Vagina (tissue), 2 donors: ENCODE data around the gene WFDC9. TPM values are rescaled to one million over a fixed set of nuclear protein-coding genes. Genes with fewer than 3 reads are reported as not detected.

Source experiments
- DNase-seq, 2 donors: peaks; one replicate each; pipeline ENCODE4 v3.0.0-alpha.2; 2017; ENCODE audit errors: extremely low spot score in 2 of 2
- H3K27ac ChIP-seq: fragments of 200-600 bp; sonication (generic); one replicate; pipeline ENCODE4 v1.5.1; 2019
- H3K27me3 ChIP-seq: fragments of 200-600 bp; sonication (generic); one replicate; pipeline ENCODE4 v1.5.1; 2019
- H3K36me3 ChIP-seq, 2 donors: fragments of 200-600 bp; sonication (generic); one replicate each; pipeline ENCODE4 v1.5.1; 2017 to 2019
- H3K4me1 ChIP-seq: fragments of 200-600 bp; sonication (generic); one replicate; pipeline ENCODE4 v1.5.1; 2019
- H3K4me3 ChIP-seq, 2 donors: fragments of 200-600 bp; sonication (generic); 1 replicate in 1 of 2; 2 replicates in 1 of 2; pipeline ENCODE4 v1.5.1; 2016 to 2019
- H3K9me3 ChIP-seq: fragments of 200-600 bp; sonication (generic); one replicate; pipeline ENCODE4 v1.5.1; 2019
- POLR2A ChIP-seq, 2 donors: fragments of 450-650 bp; IDR thresholded peaks; one replicate each; pipeline ENCODE4 v1.6.1; 2017; ENCODE audit warnings: antibody characterized with exemption in 2 of 2, mild to moderate bottlenecking in 2 of 2, moderate library complexity in 2 of 2
- POLR2AphosphoS5 ChIP-seq, 2 donors: sonication (generic); formaldehyde crosslinking; IDR thresholded peaks; one replicate each; pipeline ENCODE4 v1.9.0; 2017; ENCODE audit warnings: antibody characterized with exemption in 2 of 2, mild to moderate bottlenecking in 2 of 2, low read depth in 1 of 2; ENCODE audit not compliant: insufficient read depth in 1 of 2
- intact Hi-C: fragments of 100-400 bp; cut with DNase I; formaldehyde crosslinking; loops from one replicate; pipeline ENCODE4 v1.15.1; 2023
- total RNA-seq: library from RNA; depleted of rRNA; stranded (reverse); fragments of >200 nt; gene quantifications from one replicate; pipeline ENCODE4 v1.2.3, GENCODE V29; 2016
- TF ChIP-seq, protein P1 (sequence below), 3 experiments: fragments of 450-650 bp in 2 of 3; fragments of 200-600 bp in 1 of 3; sonication (generic) in 1 of 3; IDR thresholded peaks; one replicate each; pipeline ENCODE4 v1.5.1; 2017 to 2019; ENCODE audit warnings: antibody characterized with exemption in 3 of 3, mild to moderate bottlenecking in 2 of 3, moderate library complexity in 2 of 3

WFDC9 gene
- total RNA-seq, 1 donor from 2014 or later: not detected

DNA sequence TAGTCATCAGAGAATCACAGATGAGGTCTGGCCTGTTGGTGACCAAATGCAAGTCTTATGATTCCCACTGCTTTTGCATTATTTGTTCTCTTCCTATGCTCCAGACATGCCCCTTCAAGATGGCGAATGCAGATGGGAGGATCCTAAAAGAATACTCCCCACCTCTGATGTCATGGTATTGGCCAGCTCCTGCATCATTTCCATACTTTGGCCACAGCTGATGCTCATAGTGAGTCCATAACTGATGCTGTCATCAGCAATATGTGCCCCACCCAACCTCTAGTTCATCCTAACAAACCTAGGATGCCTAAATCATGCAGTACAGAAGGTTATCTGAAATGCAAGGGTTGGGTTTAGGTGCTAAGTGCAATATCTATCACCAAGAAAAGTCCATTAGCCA lies 5.4 kb upstream of the WFDC9 start:
- Histone ChIP-seq H3K36me3 (no peaks in the 10 kb centered on the region), H3K4me3 (no peak overlapping the region), H3K9me3 (no peaks in the 10 kb centered on the region), H3K27ac (no peak overlapping the region), H3K27me3 (no peaks in the 10 kb centered on the region), H3K4me1 (no peaks in the 10 kb centered on the region)
- TF ChIP-seq POLR2AphosphoS5 (IDR thresholded peaks at IDR 0.05; ENCODE audit: insufficient read depth in 1 of 2, low read depth in 1 of 2) (no peak), POLR2A (IDR thresholded peaks at IDR 0.05) (no peak)
- TF ChIP-seq, protein P1, sequence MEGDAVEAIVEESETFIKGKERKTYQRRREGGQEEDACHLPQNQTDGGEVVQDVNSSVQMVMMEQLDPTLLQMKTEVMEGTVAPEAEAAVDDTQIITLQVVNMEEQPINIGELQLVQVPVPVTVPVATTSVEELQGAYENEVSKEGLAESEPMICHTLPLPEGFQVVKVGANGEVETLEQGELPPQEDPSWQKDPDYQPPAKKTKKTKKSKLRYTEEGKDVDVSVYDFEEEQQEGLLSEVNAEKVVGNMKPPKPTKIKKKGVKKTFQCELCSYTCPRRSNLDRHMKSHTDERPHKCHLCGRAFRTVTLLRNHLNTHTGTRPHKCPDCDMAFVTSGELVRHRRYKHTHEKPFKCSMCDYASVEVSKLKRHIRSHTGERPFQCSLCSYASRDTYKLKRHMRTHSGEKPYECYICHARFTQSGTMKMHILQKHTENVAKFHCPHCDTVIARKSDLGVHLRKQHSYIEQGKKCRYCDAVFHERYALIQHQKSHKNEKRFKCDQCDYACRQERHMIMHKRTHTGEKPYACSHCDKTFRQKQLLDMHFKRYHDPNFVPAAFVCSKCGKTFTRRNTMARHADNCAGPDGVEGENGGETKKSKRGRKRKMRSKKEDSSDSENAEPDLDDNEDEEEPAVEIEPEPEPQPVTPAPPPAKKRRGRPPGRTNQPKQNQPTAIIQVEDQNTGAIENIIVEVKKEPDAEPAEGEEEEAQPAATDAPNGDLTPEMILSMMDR (IDR thresholded peaks at IDR 0.05): no peak
- intact Hi-C loops: no loop called here
- no peak for DNase-seq

DNA sequence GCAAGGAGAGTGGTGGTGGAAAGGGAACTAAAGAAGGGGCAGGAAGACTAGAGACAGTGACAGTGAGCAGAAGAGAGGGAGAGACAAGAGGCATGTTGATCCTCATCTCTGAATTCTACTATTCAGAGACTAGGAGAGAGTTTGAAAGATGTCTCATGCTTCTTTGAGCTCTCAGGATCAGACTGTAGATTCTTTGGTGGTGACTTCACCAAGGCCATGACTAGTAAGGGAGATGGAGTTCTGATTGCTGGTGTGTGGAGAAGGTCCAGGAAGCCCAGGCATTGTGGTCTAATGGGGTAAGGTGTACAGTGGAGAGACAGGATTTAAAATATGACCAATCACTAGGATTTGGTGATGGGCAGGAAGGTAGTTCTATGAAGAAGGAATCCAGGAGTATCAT lies 713 bp downstream of the WFDC9 start:
- TF ChIP-seq POLR2AphosphoS5 (IDR thresholded peaks at IDR 0.05; ENCODE audit: insufficient read depth in 1 of 2, low read depth in 1 of 2): no peak
- TF ChIP-seq POLR2A (IDR thresholded peaks at IDR 0.05): no peak
- TF ChIP-seq, protein P1 (IDR thresholded peaks at IDR 0.05): no peak
- no peaks in the 10 kb centered on the region for H3K36me3 ChIP-seq
- H3K4me1 ChIP-seq: no peaks in the 10 kb centered on the region
- intact Hi-C loops: no loop called here
- H3K4me3 ChIP-seq: no peak overlapping the region
- DNase-seq: no peak
- H3K27me3 ChIP-seq: no peaks in the 10 kb centered on the region
- no peaks in the 10 kb centered on the region for H3K9me3 ChIP-seq
- H3K27ac ChIP-seq: no peak overlapping the region

DNA sequence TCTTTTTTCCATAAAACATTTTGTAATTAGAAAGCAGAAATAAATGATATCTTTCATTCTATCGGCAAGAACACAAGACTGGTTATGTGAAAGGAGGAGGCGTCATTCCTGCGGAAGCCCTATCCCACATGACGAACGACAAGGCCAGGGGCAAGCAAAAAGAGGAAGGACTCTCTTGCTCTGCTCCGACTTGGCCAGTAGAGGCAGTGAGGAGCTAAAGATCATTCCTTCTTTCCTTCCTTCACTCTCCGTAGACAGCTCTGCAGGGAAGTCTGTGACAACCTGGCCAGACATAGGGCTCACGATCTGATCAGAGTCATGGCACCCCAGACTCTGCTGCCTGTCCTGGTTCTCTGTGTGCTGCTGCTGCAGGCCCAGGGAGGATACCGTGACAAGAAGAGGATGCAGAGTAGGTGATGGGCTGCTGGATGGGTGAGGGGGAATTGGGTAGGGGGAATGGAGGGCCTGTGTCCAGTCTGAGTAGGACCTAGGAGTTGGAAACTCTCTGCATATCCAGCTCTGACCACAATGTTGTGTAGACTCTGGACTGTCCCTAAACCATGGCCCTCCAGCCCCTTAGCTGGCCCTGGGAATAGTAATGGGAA lies 1.5 kb downstream of the WFDC9 start, which contains the start of gene WFDC10A:
WFDC10A (plus strand) TSS at position 244 of the 605 bp plus-strand sequence; CDS start at position 319, 75 bp downstream.
- DNase-seq: no peak
- Histone ChIP-seq H3K4me1 (no peaks in the 10 kb centered on the region), H3K9me3 (no peaks in the 10 kb centered on the region), H3K27me3 (no peaks in the 10 kb centered on the region), H3K4me3 (no peak within 1 kb of the TSS), H3K27ac (no peak within 1 kb of the TSS), H3K36me3 (no peaks in the 10 kb centered on the region)
- TF ChIP-seq, protein P1 (IDR thresholded peaks at IDR 0.05): peak in 1 of 3 experiments; percentile 37
- no peak for TF ChIP-seq POLR2AphosphoS5 (IDR thresholded peaks at IDR 0.05; ENCODE audit: insufficient read depth in 1 of 2, low read depth in 1 of 2)
- intact Hi-C loops: no loop called here

- intact Hi-C loops: no loop called here
- Histone ChIP-seq H3K36me3 (no peaks in the 10 kb centered on the region), H3K9me3 (no peaks in the 10 kb centered on the region), H3K27me3 (no peaks in the 10 kb centered on the region), H3K4me1 (no peaks in the 10 kb centered on the region), H3K27ac (no peak overlapping the region), H3K4me3 (no peak overlapping the region)
- DNase-seq: no peak
- no peak for TF ChIP-seq POLR2AphosphoS5 (IDR thresholded peaks at IDR 0.05; ENCODE audit: insufficient read depth in 1 of 2, low read depth in 1 of 2)
Observed at GRCh38 chr20:45626540-45626939, 4.5 kb downstream of the WFDC9 start.

- Histone ChIP-seq H3K27ac (no peak overlapping the region), H3K4me1 (no peaks in the 10 kb centered on the region), H3K9me3 (no peaks in the 10 kb centered on the region), H3K36me3 (no peaks in the 10 kb centered on the region), H3K4me3 (no peak overlapping the region), H3K27me3 (no peaks in the 10 kb centered on the region)
- DNase-seq: no peak
- TF ChIP-seq, protein P1 (IDR thresholded peaks at IDR 0.05): no peak
- TF ChIP-seq POLR2A (IDR thresholded peaks at IDR 0.05) (no peak), POLR2AphosphoS5 (IDR thresholded peaks at IDR 0.05; ENCODE audit: insufficient read depth in 1 of 2, low read depth in 1 of 2) (no peak)
- intact Hi-C loops: no loop called here
Observed at GRCh38 chr20:45621593-45621992, 9.5 kb downstream of the WFDC9 start.
